Dendritic cell treated with granulocyte-macrophage colony-stimulating factor and Interleukin-4, amounts not matched to agents 40 ng/mL and 50 ng/mL, for 4 days (primary cell): ENCODE results near the gene CBL.
A peak's percentile ranks its signal among the peaks of the same experiment; 100 is the strongest.

Experiments
- H3K27ac Mint-ChIP-seq: one replicate; pipeline ENCODE4 v1.8.0; 2022; ENCODE audit warnings: mild to moderate bottlenecking, mixed read lengths
- H3K27me3 Mint-ChIP-seq: one replicate; pipeline ENCODE4 v1.8.0; 2022; ENCODE audit warnings: mild to moderate bottlenecking, mixed read lengths
- H3K36me3 Mint-ChIP-seq: one replicate; pipeline ENCODE4 v1.8.0; 2022; ENCODE audit warnings: low read depth, mixed read lengths
- H3K4me1 Mint-ChIP-seq: one replicate; pipeline ENCODE4 v1.8.0; 2022; ENCODE audit warnings: low read depth, mixed read lengths
- H3K4me3 Mint-ChIP-seq: one replicate; pipeline ENCODE4 v1.8.0; 2022; ENCODE audit warnings: mild to moderate bottlenecking, moderate library complexity, mixed read lengths
- H3K9me3 Mint-ChIP-seq: one replicate; pipeline ENCODE4 v1.8.0; 2022; ENCODE audit warnings: mixed read lengths
- intact Hi-C: fragments of 100-400 bp; cut with micrococcal nuclease; formaldehyde crosslinking; loops from one replicate; pipeline ENCODE4 v1.15.0; 2022

Gene CBL

DNA sequence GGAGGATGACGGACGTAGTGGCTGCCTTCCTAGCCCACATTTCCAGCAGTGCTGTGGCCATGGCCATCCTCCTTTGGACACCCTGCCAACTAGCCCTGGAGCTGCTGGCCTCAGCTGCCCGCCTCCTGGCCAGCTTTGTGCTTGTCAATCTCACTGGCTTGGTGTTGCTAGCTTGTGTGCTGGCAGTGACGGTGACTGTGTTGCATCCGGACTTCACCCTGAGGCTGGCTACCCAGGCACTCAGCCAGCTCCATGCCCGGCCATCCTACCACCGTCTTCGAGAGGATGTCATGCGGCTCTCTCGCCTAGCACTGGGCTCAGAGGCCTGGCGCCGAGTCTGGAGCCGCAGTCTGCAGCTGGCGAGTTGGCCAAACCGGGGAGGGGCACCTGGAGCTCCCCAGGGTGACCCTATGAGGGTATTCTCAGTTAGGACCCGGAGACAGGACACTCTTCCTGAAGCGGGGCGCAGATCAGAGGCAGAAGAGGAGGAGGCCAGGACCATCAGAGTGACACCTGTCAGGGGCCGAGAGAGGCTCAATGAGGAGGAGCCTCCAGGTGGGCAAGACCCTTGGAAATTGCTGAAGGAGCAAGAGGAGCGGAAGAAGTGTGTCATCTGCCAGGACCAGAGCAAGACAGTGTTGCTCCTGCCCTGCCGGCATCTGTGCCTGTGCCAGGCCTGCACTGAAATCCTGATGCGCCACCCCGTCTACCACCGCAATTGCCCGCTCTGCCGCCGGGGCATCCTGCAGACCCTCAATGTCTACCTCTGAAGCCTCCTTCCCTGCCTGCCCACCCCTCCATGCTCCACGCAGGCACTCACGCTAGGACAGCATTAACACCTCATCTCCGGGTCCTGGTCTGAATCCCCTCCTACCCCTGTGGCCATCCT, 129.8 kb downstream of the CBL start:
- Mint-ChIP-seq H3K9me3 (no peaks in the 10 kb centered on the region), H3K36me3 (peaks cover 25% of the 10 kb centered on the region), H3K4me3 (no peak overlapping the region), H3K4me1 (peaks cover 49% of the 10 kb centered on the region), H3K27ac (peak overlapping the region; percentile 95), H3K27me3 (peaks cover 22% of the 10 kb centered on the region)
- intact Hi-C loops, result no loop called here

DNA sequence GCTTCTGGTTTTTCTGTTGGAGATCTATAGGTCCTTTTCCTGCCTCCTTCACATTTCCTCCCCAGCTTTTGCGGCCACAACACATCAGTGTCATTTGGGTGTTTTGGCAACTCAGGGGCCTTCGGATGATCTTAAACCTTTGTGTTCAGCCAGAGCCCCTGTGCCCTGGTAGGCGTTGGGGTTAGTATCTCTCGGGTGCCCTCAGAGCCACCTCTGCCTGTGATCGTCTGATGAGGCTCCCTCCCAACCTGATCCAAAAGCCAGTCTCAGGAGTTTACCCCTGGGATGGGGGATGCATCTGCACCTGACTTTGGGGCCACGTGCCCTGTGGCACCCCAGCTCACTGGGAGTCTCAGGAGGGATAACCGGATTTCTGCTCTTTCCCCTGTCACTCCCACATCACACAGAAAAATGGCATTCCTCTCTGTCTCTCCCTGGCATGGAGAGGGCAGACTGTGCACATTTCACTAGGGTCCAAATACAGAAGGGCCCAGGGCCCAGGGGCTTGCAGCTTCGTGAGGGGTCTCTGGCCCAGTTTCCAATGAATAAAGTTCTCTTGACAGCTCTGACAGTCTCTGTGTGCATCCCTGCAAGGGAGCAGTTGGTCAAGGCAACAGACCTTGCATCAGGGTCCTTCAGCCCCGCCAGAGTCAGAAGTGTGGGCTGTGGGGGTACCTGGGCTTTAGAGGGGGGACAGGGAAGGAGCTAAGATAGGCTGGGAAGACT, 130.8 kb downstream of the CBL start:
- H3K4me1 Mint-ChIP-seq, result peaks cover 55% of the 10 kb centered on the region
- intact Hi-C loops, result no loop called here
- H3K27ac Mint-ChIP-seq, result no peak overlapping the region
- no peaks in the 10 kb centered on the region for H3K9me3 Mint-ChIP-seq
- no peak overlapping the region for H3K4me3 Mint-ChIP-seq
- H3K36me3 Mint-ChIP-seq, result peaks cover 25% of the 10 kb centered on the region
- peaks cover 32% of the 10 kb centered on the region for H3K27me3 Mint-ChIP-seq

DNA sequence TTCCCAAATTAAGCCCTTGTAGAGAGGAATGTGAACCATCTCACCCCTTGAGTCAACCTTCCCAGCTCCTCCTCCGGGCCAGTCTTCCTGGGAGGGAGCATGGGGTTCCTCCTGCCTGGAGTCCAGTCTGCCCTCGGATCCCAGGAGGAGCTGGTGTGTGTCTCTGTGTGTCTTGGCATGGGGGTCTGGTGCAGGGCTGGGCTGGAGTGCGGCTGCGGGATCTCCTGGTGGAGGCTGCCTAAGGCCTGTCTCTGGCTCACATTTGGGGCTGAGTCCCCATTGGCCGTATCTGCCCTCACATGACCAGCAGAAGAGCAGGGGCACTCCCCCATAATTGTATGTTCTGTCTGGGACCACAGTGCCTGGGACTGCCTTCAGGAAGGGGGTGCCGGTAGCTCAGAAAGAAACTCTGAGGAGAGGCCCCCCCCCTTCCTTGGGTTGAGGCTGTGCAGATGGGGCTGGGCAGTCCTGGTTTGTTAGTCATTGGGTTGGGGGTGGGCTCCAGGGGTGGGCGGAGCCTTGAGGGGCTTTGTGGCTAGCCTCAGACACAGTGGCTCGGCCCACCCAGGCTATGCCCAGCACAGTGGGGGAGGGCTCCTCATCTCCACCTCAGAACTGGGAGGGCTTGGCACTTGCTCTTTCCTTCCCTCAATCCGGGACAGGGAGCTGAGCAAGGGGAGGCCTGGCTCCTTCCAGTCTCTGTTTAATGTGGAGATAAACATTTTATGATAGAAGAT, 131.6 kb downstream of the CBL start:
- no peak overlapping the region for H3K4me3 Mint-ChIP-seq
- no peaks in the 10 kb centered on the region for H3K9me3 Mint-ChIP-seq
- peaks cover 41% of the 10 kb centered on the region for H3K27me3 Mint-ChIP-seq
- intact Hi-C loops, result no loop called here
- H3K4me1 Mint-ChIP-seq, result peaks cover 55% of the 10 kb centered on the region
- H3K36me3 Mint-ChIP-seq, result peaks cover 25% of the 10 kb centered on the region
- H3K27ac Mint-ChIP-seq, result no peak overlapping the region

DNA sequence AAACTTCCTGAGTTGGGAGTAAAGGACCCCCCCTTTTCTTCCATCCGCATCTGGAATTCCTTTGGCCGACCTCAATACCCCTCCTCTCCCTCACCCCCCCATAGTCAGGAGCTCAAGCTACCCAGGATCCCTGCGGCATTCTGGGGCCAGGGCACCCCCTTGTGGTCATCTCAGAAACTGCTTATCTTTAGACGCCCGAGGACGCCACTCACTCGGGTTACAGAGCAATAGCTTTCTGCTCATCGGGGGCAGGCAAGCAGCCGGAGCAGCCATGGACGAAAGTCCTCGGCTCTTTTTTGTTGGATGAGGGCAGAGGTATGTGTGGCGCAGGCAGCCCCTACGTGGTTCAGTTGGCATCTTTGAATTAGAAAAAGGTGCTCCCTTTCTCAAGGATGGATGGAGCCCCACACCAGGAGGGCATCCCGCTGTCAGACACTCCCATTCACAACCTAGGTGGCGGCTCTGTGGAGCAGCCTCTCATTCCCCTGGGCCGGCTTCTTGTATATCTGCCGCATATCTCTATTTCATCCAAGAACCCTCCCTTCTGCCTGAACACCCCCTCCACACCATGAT, 132.3 kb downstream of the CBL start:
- H3K4me3 Mint-ChIP-seq, result no peak overlapping the region
- peaks cover 25% of the 10 kb centered on the region for H3K36me3 Mint-ChIP-seq
- peaks cover 47% of the 10 kb centered on the region for H3K27me3 Mint-ChIP-seq
- peaks cover 55% of the 10 kb centered on the region for H3K4me1 Mint-ChIP-seq
- no peak overlapping the region for H3K27ac Mint-ChIP-seq
- intact Hi-C loops, result no loop called here
- no peaks in the 10 kb centered on the region for H3K9me3 Mint-ChIP-seq

DNA sequence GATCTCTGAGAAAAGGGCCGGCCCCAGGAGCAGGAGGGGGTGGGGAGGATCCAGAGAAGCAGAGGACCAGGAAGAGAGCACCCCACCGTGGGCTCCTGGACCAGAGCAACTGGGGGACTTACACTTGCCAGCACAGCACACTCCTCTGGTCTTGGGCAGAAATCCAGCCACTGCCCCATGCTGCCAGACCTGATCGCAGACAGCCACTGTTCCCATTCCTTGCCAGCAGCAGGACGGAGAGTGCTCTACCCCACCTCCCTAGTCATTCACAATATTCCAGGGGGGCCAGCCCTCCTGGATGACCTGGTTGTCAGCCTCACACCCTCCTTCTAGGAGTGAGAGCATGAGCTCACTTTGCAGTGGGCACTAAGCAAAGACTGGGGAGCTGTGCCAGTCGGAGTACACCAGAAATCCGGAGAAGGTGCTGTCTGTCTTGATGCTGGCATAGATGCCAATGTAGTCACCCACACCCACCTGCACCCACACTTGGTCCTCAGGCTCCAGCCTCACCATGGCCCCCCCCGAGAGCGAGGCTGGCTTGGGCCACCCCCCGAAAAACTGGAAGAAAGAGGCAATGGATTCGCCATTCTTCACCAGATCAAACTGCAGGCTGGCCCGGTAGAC, 132.9 kb downstream of the CBL start:
- no peak overlapping the region for H3K27ac Mint-ChIP-seq
- peaks cover 55% of the 10 kb centered on the region for H3K4me1 Mint-ChIP-seq
- H3K9me3 Mint-ChIP-seq, result no peaks in the 10 kb centered on the region
- H3K27me3 Mint-ChIP-seq, result peaks cover 50% of the 10 kb centered on the region
- intact Hi-C loops, result no loop called here
- peaks cover 25% of the 10 kb centered on the region for H3K36me3 Mint-ChIP-seq
- H3K4me3 Mint-ChIP-seq, result no peak overlapping the region

DNA sequence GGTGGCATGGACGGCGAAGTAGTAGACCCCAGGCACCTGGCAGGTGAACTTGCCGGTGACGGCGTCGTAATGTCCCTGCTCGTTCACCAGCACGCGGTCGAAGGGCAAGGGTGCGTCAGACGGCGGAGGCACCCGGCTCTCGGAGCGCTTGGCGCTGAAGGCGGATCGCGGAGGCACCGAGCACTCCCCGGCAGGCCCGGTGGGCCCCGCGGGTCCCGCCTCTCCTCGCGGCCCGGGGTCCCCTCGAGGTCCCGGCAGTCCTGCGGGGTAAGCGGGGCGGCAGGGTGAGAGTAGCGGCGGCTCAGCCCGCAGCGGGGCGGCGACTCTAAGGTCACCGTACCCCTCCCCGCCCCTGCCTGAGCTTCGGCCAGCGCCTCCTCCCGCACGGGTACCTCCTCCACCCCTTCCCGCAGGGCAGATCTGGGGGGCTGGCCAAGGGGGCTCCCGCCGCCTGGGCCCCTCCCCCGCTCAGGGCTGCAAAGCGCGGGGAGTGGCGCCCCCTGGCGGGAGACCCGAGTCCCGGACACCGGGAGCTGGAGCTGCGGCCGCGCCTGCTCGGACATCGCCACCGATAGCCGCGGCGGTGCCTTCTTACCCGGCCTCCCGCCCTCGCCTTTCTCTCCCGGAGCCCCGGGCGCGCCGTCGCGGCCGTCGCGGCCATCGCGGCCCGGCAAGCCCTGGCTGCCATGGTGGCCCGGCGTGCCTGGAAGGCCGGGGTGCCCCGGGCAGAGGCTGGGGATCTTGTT, 133.6 kb downstream of the CBL start:
- intact Hi-C loops, result no loop called here

DNA sequence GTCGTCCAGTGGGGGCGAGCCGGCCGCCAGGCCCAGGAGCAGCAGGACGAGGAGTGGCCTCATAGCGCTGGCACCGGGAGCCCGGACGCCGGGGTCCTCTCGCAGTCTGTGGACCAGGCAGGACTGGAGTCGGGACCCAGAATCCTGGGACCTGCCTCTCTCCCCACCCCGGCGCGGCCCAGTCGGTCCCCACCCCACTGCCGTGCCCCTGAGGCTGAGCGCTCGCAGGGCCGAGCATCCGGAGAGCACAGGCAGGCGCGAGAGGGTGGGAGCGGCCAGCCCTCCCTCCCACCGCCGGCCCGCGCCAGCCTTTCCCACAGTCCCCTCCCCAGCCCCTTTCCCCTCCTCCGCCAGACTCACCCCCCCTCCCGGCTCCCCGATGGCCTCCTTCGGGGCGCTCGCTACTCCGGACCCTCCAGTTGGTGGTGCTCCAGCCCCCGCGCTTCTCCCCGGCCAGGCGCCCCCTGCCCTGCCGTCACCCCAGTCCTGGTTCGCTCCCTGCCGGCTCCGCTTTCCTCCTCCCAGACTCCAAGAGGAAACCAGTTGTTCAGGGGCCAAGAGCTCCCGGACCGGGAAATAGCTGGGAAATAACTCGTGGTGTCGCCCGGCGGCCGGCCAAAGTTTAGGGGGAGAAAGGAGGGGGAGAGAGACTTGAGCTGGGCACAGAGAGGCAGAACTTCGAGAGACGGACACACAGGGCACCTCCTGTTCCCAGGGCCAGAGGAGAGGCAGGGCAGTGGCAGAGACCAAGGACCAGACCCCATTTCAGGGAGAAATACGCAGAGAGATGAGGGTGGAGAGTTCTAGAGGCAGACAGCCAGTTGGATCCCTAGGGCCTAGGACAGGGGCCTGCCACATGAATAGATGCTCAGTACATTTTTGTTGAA, 134.4 kb downstream of the CBL start, which contains the start of gene C1QTNF5:
TSS of gene C1QTNF5 (minus strand) at position 549 of the 887 bp plus-strand sequence. CDS start at position 63, 486 bp downstream.
- Mint-ChIP-seq H3K9me3 (no peaks in the 10 kb centered on the region), H3K4me1 (peaks cover 45% of the 10 kb centered on the region), H3K27me3 (peaks cover 56% of the 10 kb centered on the region), H3K27ac (no peak within 1 kb of the TSS), H3K4me3 (peak within 1 kb of the TSS; percentile 2), H3K36me3 (peaks cover 17% of the 10 kb centered on the region)
- intact Hi-C loops, result no loop called here

More for the DNA sequence above, 133.6 kb downstream of the CBL start:
- peaks cover 53% of the 10 kb centered on the region for H3K4me1 Mint-ChIP-seq
- no peak overlapping the region for H3K27ac Mint-ChIP-seq
- H3K36me3 Mint-ChIP-seq, result peaks cover 21% of the 10 kb centered on the region
- no peak overlapping the region for H3K4me3 Mint-ChIP-seq
- no peaks in the 10 kb centered on the region for H3K9me3 Mint-ChIP-seq
- H3K27me3 Mint-ChIP-seq, result peaks cover 53% of the 10 kb centered on the region

DNA sequence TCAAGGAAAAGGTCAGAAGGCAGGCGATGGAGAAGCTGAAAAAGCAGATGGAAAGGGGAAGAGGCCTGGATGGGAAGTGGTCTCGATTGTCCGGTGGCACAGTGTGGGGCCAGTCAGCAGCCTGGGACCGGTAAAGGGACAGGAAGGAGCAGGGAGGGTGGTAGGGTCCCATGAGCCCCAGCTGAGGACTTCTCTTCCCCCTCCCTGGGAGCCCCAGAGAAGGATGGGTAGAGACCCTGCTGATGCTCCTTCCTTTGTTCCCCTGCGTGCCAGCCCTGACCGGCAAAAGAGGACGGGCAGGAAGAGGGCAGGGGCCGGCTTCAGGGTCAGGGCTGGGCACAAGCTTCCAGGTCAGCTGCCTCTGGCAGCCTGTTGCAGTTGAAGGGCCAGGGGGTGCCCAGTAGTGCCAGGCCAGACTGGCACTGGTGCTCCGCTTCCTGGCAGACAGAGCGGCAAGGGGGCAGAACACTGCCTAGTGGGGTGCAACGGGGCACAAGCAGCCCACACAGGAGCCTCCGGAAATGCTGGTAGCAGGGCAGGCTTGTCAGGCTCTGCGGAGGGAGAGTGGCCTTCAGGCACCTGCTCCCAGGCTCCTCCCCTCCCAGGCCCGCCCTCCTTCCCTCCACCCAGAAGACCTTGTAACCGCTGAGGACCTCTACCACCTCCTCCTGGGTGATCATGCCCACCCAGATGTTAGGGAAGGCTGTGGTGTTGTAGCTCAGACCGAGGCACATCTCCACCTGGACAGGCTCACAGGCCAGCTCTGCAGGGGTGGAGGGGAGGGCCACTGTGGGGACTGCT, 135.3 kb downstream of the CBL start:
- intact Hi-C loops, result no loop called here
- peak overlapping the region; percentile 2 for H3K4me3 Mint-ChIP-seq
- H3K36me3 Mint-ChIP-seq, result peaks cover 9% of the 10 kb centered on the region
- peaks cover 37% of the 10 kb centered on the region for H3K4me1 Mint-ChIP-seq
- no peaks in the 10 kb centered on the region for H3K9me3 Mint-ChIP-seq
- no peak overlapping the region for H3K27ac Mint-ChIP-seq
- H3K27me3 Mint-ChIP-seq, result peaks cover 60% of the 10 kb centered on the region

DNA sequence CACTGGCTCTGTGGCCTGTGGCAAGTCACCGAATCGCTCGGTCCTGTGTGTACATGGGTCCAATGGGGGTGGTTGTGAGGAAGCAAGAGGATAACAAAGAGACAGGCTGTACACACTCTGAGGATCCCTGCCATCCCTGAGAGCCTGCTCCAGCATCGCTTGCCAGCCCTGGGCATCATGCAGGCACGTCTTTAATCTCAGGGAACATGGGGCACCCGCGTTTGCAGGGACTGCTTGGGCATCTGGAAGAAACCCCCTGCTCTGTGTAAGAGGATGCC, 135.8 kb downstream of the CBL start:
- Mint-ChIP-seq H3K36me3 (peaks cover 3% of the 10 kb centered on the region), H3K27me3 (peaks cover 66% of the 10 kb centered on the region), H3K27ac (no peak overlapping the region), H3K9me3 (no peaks in the 10 kb centered on the region), H3K4me3 (no peak overlapping the region), H3K4me1 (peaks cover 31% of the 10 kb centered on the region)
- intact Hi-C loops, result no loop called here

DNA sequence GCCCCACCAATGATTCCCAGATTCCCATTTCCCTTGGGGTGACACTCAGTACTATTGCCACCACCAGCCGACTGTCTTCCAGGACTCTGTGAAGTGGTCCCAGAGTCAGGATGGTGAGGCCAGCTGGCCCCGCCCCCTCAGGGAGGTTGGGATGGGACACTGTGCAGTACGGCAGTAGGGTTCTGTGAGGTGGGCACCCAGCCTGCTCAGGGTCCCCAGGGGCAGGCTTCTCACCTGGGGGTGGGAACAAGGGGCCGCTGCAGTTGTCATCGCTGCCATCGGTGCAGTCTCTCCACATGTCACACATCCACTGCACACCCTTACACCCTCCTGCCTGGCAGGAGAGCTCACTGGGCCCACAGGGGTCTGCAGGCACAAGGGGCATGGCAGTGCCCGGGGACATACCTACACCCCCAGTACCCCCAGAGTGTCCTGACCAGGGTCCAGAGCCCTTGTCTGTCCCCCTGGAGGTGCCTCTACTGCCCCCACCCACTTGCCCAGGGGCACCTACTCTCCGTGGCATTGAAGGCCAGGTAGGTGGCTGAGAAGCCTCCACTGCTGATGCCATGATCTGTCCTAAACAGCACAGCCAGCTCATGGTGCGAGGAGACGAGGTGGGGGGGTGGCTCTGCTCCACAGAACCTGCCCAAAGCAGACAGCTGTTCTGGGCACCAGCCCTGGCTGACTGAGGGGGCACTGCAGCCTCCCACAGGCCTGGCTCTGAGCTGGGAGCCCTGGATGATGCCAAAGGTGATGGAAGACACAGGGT, 136.4 kb downstream of the CBL start:
- Mint-ChIP-seq H3K27me3 (peaks cover 70% of the 10 kb centered on the region), H3K27ac (no peak overlapping the region), H3K4me1 (peaks cover 25% of the 10 kb centered on the region), H3K9me3 (no peaks in the 10 kb centered on the region), H3K4me3 (no peak overlapping the region), H3K36me3 (no peaks in the 10 kb centered on the region)
- intact Hi-C loops, result no loop called here

DNA sequence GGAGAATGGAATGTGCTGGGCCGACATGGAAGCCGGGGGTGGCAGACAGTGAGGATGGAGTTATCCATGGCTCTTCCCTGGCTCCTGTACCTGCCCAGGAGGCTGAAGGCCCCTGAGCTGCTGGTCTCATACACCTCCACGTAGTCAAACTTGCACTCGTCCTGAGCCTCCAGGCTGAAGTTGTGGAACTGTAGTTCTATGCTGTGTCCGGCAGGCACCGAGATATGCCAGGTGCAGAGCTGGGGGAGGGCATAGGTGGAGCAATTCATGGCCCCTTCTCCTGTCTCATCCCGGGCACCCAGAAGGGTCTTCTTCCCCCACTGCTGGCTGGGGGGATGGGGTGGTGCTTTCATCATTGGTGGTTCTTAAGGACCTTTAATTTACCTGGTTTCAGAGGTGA, 137.6 kb downstream of the CBL start:
- intact Hi-C loops, result no loop called here
- Mint-ChIP-seq H3K36me3 (no peaks in the 10 kb centered on the region), H3K27ac (no peak overlapping the region), H3K4me1 (peaks cover 15% of the 10 kb centered on the region), H3K9me3 (no peaks in the 10 kb centered on the region), H3K4me3 (no peak overlapping the region), H3K27me3 (peaks cover 70% of the 10 kb centered on the region)
